GM12878 (cell line): ENCODE results near the gene FGF12. TPM values are rescaled to one million over a fixed set of nuclear protein-coding genes. Genes with fewer than 3 reads are reported as not detected.

Experiments used
- ATAC-seq: fragments of 200-7000 bp; cut with Tn5 transposase; 3 replicates; pipeline ENCODE4 v1.9.1; 2020; ENCODE audit warnings: mild to moderate bottlenecking, moderate library complexity
- BruUV-seq: library from RNA; stranded (reverse); fragments of 400-500 nt; replicated peaks from 2 replicates; lab custom pipeline; 2021; lab: Mats Ljungman, UMichigan
- CTCF ChIA-PET: fragments of 300-600 bp; sonication (Branson Sonifier 250); formaldehyde crosslinking; extraction: SDS; loops from one replicate; lab custom pipeline; 2021; ENCODE audit warnings: inconsistent platforms; lab: Yijun Ruan, JAX
- POLR2A ChIA-PET: fragments of 350-600 bp; formaldehyde crosslinking; extraction: SDS; loops from one replicate; lab custom pipeline; 2021; ENCODE audit warnings: inconsistent platforms; lab: Charles Lee
- RAD21 ChIA-PET: fragments of 300-600 bp; sonication (Branson Sonifier 250); formaldehyde crosslinking; loops from one replicate; lab custom pipeline; 2023; ENCODE audit warnings: antibody characterized with exemption; ENCODE audit not compliant: unreplicated experiment; lab: Charles Lee
- SMC1A ChIA-PET: fragments of 300-600 bp; sonication (Branson Sonifier 250); formaldehyde crosslinking; loops from one replicate; lab custom pipeline; 2023; ENCODE audit not compliant: unreplicated experiment, uncharacterized antibody; lab: Charles Lee
- DNase-seq: peaks from one replicate; pipeline ENCODE4 v3.0.0-alpha.2; 2011; ENCODE audit warnings: low read depth, low spot score
- FAIRE-seq: peaks from 3 replicates; lab custom pipeline; 2011; peaks lifted over from hg19 to GRCh38; lab: Jason Lieb, UNC
- H2AFZ ChIP-seq: 2 replicates; pipeline ENCODE4 v1.6.0; 2011; ENCODE audit warnings: low read depth, low read length, control low read depth; ENCODE audit not compliant: control insufficient read depth
- H3K27ac ChIP-seq: 2 replicates; pipeline ENCODE4 v1.5.1; 2011; ENCODE audit warnings: control low read depth; ENCODE audit not compliant: control insufficient read depth, insufficient read depth
- H3K27me3 ChIP-seq, 2 experiments: replicated peaks in 1 of 2; 2 replicates each; pipeline versions ENCODE4 v1.6.0 to v1.6.1; 2011; ENCODE audit warnings: low read length in 1 of 2; ENCODE audit not compliant: control insufficient read depth in 2 of 2, insufficient read depth in 2 of 2
- H3K36me3 ChIP-seq, 2 experiments: 2 replicates each; pipeline ENCODE4 v1.5.1; 2011; ENCODE audit warnings: low read length in 1 of 2; ENCODE audit not compliant: control insufficient read depth in 2 of 2, insufficient read depth in 2 of 2
- H3K4me1 ChIP-seq: 2 replicates; pipeline ENCODE4 v1.6.1; 2011; ENCODE audit warnings: mild to moderate bottlenecking, low read length, moderate library complexity, mixed read lengths; ENCODE audit not compliant: control insufficient read depth, insufficient read depth
- H3K4me2 ChIP-seq: 2 replicates; pipeline ENCODE4 v1.6.0; 2011; ENCODE audit warnings: control low read depth; ENCODE audit not compliant: control insufficient read depth, insufficient read depth
- H3K4me3 ChIP-seq: fragments of 200-600 bp; sonication (generic); 2 replicates; pipeline ENCODE4 v1.5.1; 2016
- H3K79me2 ChIP-seq: 2 replicates; pipeline ENCODE4 v1.6.0; 2011; ENCODE audit warnings: low read length; ENCODE audit not compliant: control insufficient read depth, insufficient read depth
- H3K9ac ChIP-seq: 2 replicates; pipeline ENCODE4 v1.8.0; 2011; ENCODE audit warnings: low read length, control low read depth, mixed read lengths; ENCODE audit not compliant: control insufficient read depth, insufficient read depth
- H3K9me3 ChIP-seq: replicated peaks from 3 replicates; pipeline ENCODE4 v1.5.1; 2011; ENCODE audit warnings: mild to moderate bottlenecking, low read length; ENCODE audit not compliant: control insufficient read depth, insufficient read depth
- H4K20me1 ChIP-seq: 2 replicates; pipeline ENCODE4 v1.6.0; 2011; ENCODE audit not compliant: control insufficient read depth, insufficient read depth
- CHD1 ChIP-seq: IDR thresholded peaks from 2 replicates; pipeline ENCODE4 v1.6.1; 2012; ENCODE audit warnings: low read depth, low read length, improper control_type of control experiment
- CHD2 ChIP-seq: IDR thresholded peaks from 2 replicates; pipeline ENCODE4 v1.6.1; 2011; ENCODE audit warnings: low read depth, low read length, improper control_type of control experiment, borderline replicate concordance
- EGR1 ChIP-seq, 2 experiments: IDR thresholded peaks; 1 replicate in 1 of 2; 2 replicates in 1 of 2; pipeline ENCODE4 v1.6.1; 2011 to 2012; ENCODE audit warnings: low read depth in 2 of 2, low read length in 2 of 2, borderline replicate concordance in 1 of 2, mild to moderate bottlenecking in 1 of 2, moderate library complexity in 1 of 2
- GABPA ChIP-seq: IDR thresholded peaks from 2 replicates; pipeline ENCODE4 v1.6.1; 2014; ENCODE audit warnings: antibody characterized with exemption, low read depth, mild to moderate bottlenecking, inconsistent platforms
- HDGF ChIP-seq: fragments of 450-650 bp; IDR thresholded peaks from 2 replicates; pipeline ENCODE4 v1.6.1; 2016; ENCODE audit warnings: antibody characterized with exemption
- MTA2 ChIP-seq: fragments of 450-650 bp; IDR thresholded peaks from 2 replicates; pipeline ENCODE4 v1.6.1; 2016; ENCODE audit warnings: low read depth, mild to moderate bottlenecking, moderate library complexity
- MYB ChIP-seq: fragments of 150-350 bp; IDR thresholded peaks from 2 replicates; pipeline ENCODE4 v1.6.1; 2014; ENCODE audit warnings: mild to moderate bottlenecking, low read depth, low read length, borderline replicate concordance
- NR2C1 ChIP-seq: fragments of 450-650 bp; IDR thresholded peaks from 2 replicates; pipeline ENCODE4 v1.6.1; 2017; ENCODE audit warnings: antibody characterized with exemption, mild to moderate bottlenecking, moderate library complexity
- NR2C2 ChIP-seq: IDR thresholded peaks from 2 replicates; pipeline ENCODE4 v1.6.1; 2011; ENCODE audit warnings: borderline replicate concordance, low read depth; ENCODE audit not compliant: control insufficient read depth, insufficient read length
- RFX5 ChIP-seq: IDR thresholded peaks from 2 replicates; pipeline ENCODE4 v1.6.1; 2011; ENCODE audit warnings: low read depth, low read length, improper control_type of control experiment
- SIX5 ChIP-seq: IDR thresholded peaks from 2 replicates; pipeline ENCODE4 v1.6.1; 2011; ENCODE audit warnings: mild to moderate bottlenecking, low read depth, low read length, moderate library complexity; ENCODE audit not compliant: severe bottlenecking
- SMC3 ChIP-seq: IDR thresholded peaks from 2 replicates; pipeline ENCODE4 v1.6.1; 2011; ENCODE audit warnings: low read length, improper control_type of control experiment, borderline replicate concordance
- STAT3 ChIP-seq: IDR thresholded peaks from 2 replicates; pipeline ENCODE4 v1.6.1; 2011; ENCODE audit warnings: low read depth, low read length, improper control_type of control experiment
- SUZ12 ChIP-seq: fragments of 200-600 bp; sonication (generic); IDR thresholded peaks from one replicate; pipeline ENCODE4 v1.6.1; 2018; ENCODE audit warnings: antibody characterized with exemption, mild to moderate bottlenecking; ENCODE audit not compliant: unreplicated experiment
- WGBS: methylation state at CpG from one replicate; pipeline ENCODE4 v1.1.6; 2016; ENCODE audit warnings: low lambda C conversion rate; ENCODE audit not compliant: insufficient replicate concordance, insufficient coverage; ENCODE audit errors: missing lambda C conversion rate; 5-methylcytosine and 5-hydroxymethylcytosine counted together
- in situ Hi-C: fragments of 300-500 bp; cut with MboI; formaldehyde crosslinking; loops from 9 replicates; pipeline ENCODE4 v1.14.3; 2018; ENCODE audit warnings: mixed read lengths
- intact Hi-C: fragments of 100-400 bp; cut with micrococcal nuclease; formaldehyde crosslinking; loops from one replicate; pipeline ENCODE4 v1.14.2; 2022; ENCODE audit not compliant: unreplicated experiment
- polyA plus RNA-seq, 11 experiments: library from polyadenylated mRNA; depleted of rRNA in 4 of 11; unstranded in 6 of 11; stranded (reverse) in 5 of 11; fragments of >200 nt; fragmentation: Nextera tagmentation in 4 of 11; fragmentation: Illumina TruSeq in 1 of 11; extraction: Ambion mirVana in 4 of 11; extraction: Trizol in 1 of 11; gene quantifications; 1 replicate in 1 of 11; 2 replicates in 10 of 11; pipeline versions ENCODE4 v1.2.1 to v1.2.3, GENCODE V29; 2011 to 2016; ENCODE audit warnings: inconsistent platforms in 2 of 11, missing spikeins in 2 of 11, low read depth in 1 of 11
- total RNA-seq, 4 experiments: library from RNA; depleted of rRNA in 3 of 4; stranded (reverse); fragments of >200 nt in 3 of 4; fragmentation: Illumina TruSeq in 1 of 4; extraction: Trizol in 1 of 4; gene quantifications; 2 replicates each; pipeline versions ENCODE4 v1.2.1 to v1.2.3, GENCODE V29; 2013 to 2021
- TF ChIP-seq, protein P1 (sequence below): fragments of 450-650 bp; formaldehyde crosslinking; IDR thresholded peaks from 2 replicates; pipeline ENCODE4 v1.4.0; 2022; ENCODE audit warnings: mild to moderate bottlenecking, moderate library complexity

FGF12 gene
- total and polyA plus RNA-seq, 10 of the 15 experiments (the other 5 are each of a cell fraction or from before 2014, with no cell fraction given): 0.03 to 0.43 (median 0.13) TPM; not detected in 7

DNA sequence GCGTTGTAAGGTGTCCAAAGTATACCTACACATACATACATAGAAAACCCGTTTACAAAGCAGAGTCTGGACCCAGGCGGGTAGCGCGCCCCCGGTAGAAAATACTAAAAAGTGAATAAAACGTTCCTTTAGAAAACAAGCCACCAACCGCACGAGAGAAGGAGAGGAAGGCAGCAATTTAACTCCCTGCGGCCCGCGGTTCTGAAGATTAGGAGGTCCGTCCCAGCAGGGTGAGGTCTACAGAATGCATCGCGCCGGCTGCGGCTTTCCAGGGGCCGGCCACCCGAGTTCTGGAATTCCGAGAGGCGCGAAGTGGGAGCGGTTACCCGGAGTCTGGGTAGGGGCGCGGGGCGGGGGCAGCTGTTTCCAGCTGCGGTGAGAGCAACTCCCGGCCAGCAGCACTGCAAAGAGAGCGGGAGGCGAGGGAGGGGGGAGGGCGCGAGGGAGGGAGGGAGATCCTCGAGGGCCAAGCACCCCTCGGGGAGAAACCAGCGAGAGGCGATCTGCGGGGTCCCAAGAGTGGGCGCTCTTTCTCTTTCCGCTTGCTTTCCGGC is 318.6 kb downstream of the FGF12 start (continued):
- TF ChIP-seq GABPA: no peak

DNA sequence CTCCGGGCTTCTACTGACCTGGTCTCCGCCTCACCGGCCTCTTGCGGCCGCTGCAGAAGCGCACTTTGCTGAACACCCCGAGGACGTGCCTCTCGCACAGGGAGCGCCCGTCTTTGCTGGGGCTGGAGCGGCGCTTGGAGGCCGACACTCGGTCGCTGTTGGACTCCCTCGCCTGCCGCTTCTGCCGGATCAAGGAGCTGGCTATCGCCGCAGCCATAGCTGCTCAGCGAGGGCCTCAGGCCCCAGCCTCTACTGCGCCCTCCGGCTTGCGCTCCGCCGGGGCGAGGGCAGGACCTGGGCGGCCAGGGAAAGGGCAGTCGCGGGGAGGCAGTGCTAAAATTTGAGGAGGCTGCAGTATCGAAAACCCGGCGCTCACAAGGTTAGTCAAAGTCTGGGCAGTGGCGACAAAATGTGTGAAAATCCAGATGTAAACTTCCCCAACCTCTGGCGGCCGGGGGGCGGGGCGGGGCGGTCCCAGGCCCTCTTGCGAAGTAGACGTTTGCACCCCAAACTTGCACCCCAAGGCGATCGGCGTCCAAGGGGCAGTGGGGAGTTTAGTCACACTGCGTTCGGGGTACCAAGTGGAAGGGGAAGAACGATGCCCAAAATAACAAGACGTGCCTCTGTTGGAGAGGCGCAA is 319.2 kb downstream of the FGF12 start:
- CTCF ChIA-PET: no interaction called here
- no peak for ATAC-seq
- RAD21 ChIA-PET: no interaction called here

DNA sequence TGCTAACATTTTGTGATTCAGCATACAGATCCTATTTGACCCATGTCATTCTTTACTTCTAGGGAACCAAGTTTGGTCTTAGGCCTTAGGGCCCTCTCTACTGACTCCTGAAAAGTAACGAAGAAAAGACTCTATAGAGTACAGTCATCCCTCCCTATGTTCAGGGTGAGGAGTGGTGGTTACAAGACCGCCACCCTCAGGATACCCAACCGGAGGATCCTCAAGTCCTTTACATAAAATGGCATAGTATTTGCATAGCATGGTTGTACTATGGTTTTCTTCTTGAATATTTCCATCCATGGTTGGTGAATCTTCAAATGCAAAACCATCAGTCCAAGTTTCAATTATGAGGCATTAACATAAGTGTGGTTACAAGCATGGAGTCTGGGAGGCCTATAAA is 327.6 kb downstream of the FGF12 start:
- RAD21 ChIA-PET: no interaction called here
- no peak for FAIRE-seq
- TF ChIP-seq NR2C2 (no peak), NR2C1 (no peak), CHD2 (no peak), HDGF (no peak), SIX5 (no peak), SMC3 (no peak), MTA2 (no peak), MYB (no peak), STAT3 (no peak), CHD1 (no peak)
- TF ChIP-seq, protein P1, sequence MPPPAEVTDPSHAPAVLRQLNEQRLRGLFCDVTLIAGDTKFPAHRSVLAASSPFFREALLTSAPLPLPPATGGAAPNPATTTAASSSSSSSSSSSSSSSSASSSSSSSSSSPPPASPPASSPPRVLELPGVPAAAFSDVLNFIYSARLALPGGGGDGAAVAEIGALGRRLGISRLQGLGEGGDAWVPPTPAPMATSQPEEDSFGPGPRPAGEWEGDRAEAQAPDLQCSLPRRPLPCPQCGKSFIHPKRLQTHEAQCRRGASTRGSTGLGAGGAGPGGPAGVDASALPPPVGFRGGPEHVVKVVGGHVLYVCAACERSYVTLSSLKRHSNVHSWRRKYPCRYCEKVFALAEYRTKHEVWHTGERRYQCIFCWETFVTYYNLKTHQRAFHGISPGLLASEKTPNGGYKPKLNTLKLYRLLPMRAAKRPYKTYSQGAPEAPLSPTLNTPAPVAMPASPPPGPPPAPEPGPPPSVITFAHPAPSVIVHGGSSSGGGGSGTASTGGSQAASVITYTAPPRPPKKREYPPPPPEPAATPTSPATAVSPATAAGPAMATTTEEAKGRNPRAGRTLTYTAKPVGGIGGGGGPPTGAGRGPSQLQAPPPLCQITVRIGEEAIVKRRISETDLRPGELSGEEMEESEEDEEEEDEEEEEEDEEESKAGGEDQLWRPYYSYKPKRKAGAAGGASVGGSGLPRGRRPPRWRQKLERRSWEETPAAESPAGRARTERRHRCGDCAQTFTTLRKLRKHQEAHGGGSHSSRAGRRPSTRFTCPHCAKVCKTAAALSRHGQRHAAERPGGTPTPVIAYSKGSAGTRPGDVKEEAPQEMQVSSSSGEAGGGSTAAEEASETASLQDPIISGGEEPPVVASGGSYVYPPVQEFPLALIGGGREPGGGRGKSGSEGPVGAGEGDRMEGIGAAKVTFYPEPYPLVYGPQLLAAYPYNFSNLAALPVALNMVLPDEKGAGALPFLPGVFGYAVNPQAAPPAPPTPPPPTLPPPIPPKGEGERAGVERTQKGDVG (CRISPR knock-in tag): no peak

More for the DNA sequence above, 319.2 kb downstream of the FGF12 start:
- Histone ChIP-seq H3K4me3 (no peak overlapping the region), H3K27me3 (peaks cover 6 to 7% of the 10 kb centered on the region in 2 experiments), H3K4me2 (no peak overlapping the region)
- no peak for DNase-seq
- intact Hi-C loops: no loop called here
- TF ChIP-seq EGR1 (IDR thresholded peaks at IDR 0.05; ENCODE audit: borderline replicate concordance in 1 of 2, low read depth in 2 of 2, low read length in 2 of 2): no peak
- TF ChIP-seq SMC3: no peak
- TF ChIP-seq SUZ12: peak; percentile 40
- TF ChIP-seq RFX5: no peak
- TF ChIP-seq, all 136 proteins: peak for 1
- Histone ChIP-seq H3K36me3 (no peaks in the 10 kb centered on the region), H3K9me3 (no peaks in the 10 kb centered on the region), H3K9ac (no peak overlapping the region), H3K4me1 (no peaks in the 10 kb centered on the region), H4K20me1 (no peaks in the 10 kb centered on the region), H3K27ac (no peak overlapping the region), H2AFZ (no peak overlapping the region), H3K79me2 (no peaks in the 10 kb centered on the region)
- in situ Hi-C loops: no loop called here
- 5% methylated on average over 47 of the region's 50 CpGs for WGBS
- ChIA-PET SMC1A (no interaction called here), POLR2A (no interaction called here)
- no peak for FAIRE-seq
- BruUV-seq: no TSS peak

More for the DNA sequence above, 327.6 kb downstream of the FGF12 start:
- ChIA-PET SMC1A (no interaction called here), POLR2A (no interaction called here), CTCF (no interaction called here)
- no peak for DNase-seq
- no peak for ATAC-seq
- H3K79me2 ChIP-seq: no peaks in the 10 kb centered on the region
- H3K9ac ChIP-seq: no peak overlapping the region
- intact Hi-C loops (no loop called here), in situ Hi-C loops (no loop called here)
- no peaks in the 10 kb centered on the region for H4K20me1 ChIP-seq
- H3K4me3 ChIP-seq: no peak overlapping the region
- no peak overlapping the region for H3K4me2 ChIP-seq
- H3K9me3 ChIP-seq: no peaks in the 10 kb centered on the region
- H3K4me1 ChIP-seq: no peaks in the 10 kb centered on the region
- WGBS: 18% methylated on average over 3 of the region's 3 CpGs
- no peaks in the 10 kb centered on the region for H3K36me3 ChIP-seq
- H3K27me3 ChIP-seq: no peaks in the 10 kb centered on the region
- no peak overlapping the region for H3K27ac ChIP-seq
- BruUV-seq: no TSS peak
- no peak overlapping the region for H2AFZ ChIP-seq
